ENCODE measurements around the gene EZH2. TPM values are rescaled to one million over a fixed set of nuclear protein-coding genes. Genes with fewer than 3 reads are reported as not detected.

EZH2 gene
- total and polyA plus RNA-seq, 2 donors (not counting 3 experiments of a cell fraction or from before 2014, with no cell fraction given) = 16.9 to 33.4 TPM

DNA sequence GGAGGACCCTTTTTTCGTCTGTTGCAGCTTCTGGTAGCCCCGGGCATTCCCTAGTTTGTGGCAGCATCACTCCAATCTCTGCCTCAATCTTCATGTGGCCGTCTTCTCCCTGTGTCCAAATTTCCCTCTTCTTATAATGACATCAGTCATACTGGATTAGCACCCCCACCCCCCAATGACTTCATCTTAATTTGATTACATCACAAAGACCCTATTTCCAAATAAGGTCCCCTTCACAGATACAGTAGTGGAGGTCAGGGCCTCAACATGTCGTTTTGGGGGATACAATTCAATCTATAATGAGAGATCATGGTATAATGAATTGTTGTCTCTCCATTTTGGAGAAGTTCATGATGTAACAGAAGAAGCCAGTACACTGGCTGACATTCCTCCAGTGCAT lies 28.1 kb upstream of the EZH2 start:
- TF ChIP-seq, protein P1, sequence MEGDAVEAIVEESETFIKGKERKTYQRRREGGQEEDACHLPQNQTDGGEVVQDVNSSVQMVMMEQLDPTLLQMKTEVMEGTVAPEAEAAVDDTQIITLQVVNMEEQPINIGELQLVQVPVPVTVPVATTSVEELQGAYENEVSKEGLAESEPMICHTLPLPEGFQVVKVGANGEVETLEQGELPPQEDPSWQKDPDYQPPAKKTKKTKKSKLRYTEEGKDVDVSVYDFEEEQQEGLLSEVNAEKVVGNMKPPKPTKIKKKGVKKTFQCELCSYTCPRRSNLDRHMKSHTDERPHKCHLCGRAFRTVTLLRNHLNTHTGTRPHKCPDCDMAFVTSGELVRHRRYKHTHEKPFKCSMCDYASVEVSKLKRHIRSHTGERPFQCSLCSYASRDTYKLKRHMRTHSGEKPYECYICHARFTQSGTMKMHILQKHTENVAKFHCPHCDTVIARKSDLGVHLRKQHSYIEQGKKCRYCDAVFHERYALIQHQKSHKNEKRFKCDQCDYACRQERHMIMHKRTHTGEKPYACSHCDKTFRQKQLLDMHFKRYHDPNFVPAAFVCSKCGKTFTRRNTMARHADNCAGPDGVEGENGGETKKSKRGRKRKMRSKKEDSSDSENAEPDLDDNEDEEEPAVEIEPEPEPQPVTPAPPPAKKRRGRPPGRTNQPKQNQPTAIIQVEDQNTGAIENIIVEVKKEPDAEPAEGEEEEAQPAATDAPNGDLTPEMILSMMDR (IDR thresholded peaks at IDR 0.05; ENCODE audit: extremely low read depth in 1 of 2, insufficient read depth in 1 of 2, low read depth in 1 of 2, low read length in 2 of 2) = no peak
- TF ChIP-seq EZH2 (IDR thresholded peaks at IDR 0.05; ENCODE audit: borderline replicate concordance, low read depth, low read length, severe bottlenecking) (no peak), JUN (IDR thresholded peaks at IDR 0.05; ENCODE audit: borderline replicate concordance, insufficient read depth, insufficient read length, low read depth) (no peak), MYC (IDR thresholded peaks at IDR 0.05; ENCODE audit: low read depth, low read length) (no peak), FOS (IDR thresholded peaks at IDR 0.05; ENCODE audit: borderline replicate concordance, insufficient read depth, low read length) (no peak), POLR2A (IDR thresholded peaks at IDR 0.05; ENCODE audit: low read depth, low read length) (no peak), POLR2AphosphoS5 (IDR thresholded peaks at IDR 0.05; ENCODE audit: insufficient read depth, low read depth, low read length) (no peak), GATA2 (IDR thresholded peaks at IDR 0.05; ENCODE audit: insufficient read depth, insufficient read length, low read depth, low read length) (no peak)
- TF ChIP-seq, protein P2, sequence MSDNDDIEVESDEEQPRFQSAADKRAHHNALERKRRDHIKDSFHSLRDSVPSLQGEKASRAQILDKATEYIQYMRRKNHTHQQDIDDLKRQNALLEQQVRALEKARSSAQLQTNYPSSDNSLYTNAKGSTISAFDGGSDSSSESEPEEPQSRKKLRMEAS (IDR thresholded peaks at IDR 0.05; ENCODE audit: insufficient read depth, insufficient read length) = no peak
- H3K27ac ChIP-seq (ENCODE audit: insufficient read depth, low read depth, low read length) = no peak overlapping the region
- no TSS peak for BruUV-seq (replicated peaks)
- ChIA-PET POLR2A (no interaction called here), CTCF (no interaction called here)
- H3K9me1 ChIP-seq (replicated peaks; ENCODE audit: control insufficient read depth, extremely low read depth, insufficient read depth, low read length) = no peaks in the 10 kb centered on the region
- no peaks in the 10 kb centered on the region for H3K36me3 ChIP-seq (ENCODE audit: control insufficient read depth in 2 of 2, extremely low read depth in 1 of 2, insufficient read depth in 2 of 2, low read length in 2 of 2)
- H3K27me3 ChIP-seq (ENCODE audit: control insufficient read depth in 2 of 2, insufficient read depth in 2 of 2, low read length in 2 of 2) = peaks cover 2 to 11% of the 10 kb centered on the region in 2 experiments
- dilution Hi-C loops (cut with MboI; ENCODE audit: extremely low pct_ligation_motif_present, low sequenced_read_pairs) (no loop called here), intact Hi-C loops (cut with micrococcal nuclease) (no loop called here)
- no peaks in the 10 kb centered on the region for H3K9me3 ChIP-seq (replicated peaks; ENCODE audit: control insufficient read depth, insufficient read depth, low read length)
- no peak overlapping the region for H3K9ac ChIP-seq (replicated peaks; ENCODE audit: extremely low read depth, insufficient read depth, low read length)
- H3K79me2 ChIP-seq (ENCODE audit: control insufficient read depth, insufficient read depth, low read length) = no peaks in the 10 kb centered on the region
- DNase-seq (ENCODE audit: low read depth, low spot score) (no peak), FAIRE-seq (no peak)
- no peaks in the 10 kb centered on the region for H4K20me1 ChIP-seq (replicated peaks; ENCODE audit: control insufficient read depth, extremely low read depth, insufficient read depth, low read length)
- no peak overlapping the region for H3K4me3 ChIP-seq (replicated peaks in 1 of 3; ENCODE audit: insufficient read depth in 1 of 3, low read depth in 1 of 3, low read length in 3 of 3)
- no peaks in the 10 kb centered on the region for H3K4me1 ChIP-seq (ENCODE audit: control insufficient read depth, extremely low read depth, insufficient read depth, low read length)
- no peak overlapping the region for H2AFZ ChIP-seq (ENCODE audit: low read depth, low read length)
- no peak overlapping the region for H3K4me2 ChIP-seq (ENCODE audit: insufficient read depth, low read length)
